ENCODE measurements around the gene TDRD3. TPM values are rescaled to one million over a fixed set of nuclear protein-coding genes. Genes with fewer than 3 reads are reported as not detected.

Gene TDRD3
- total and polyA plus RNA-seq, 4 donors = 23.7 to 61.0 (median 36.0) TPM

DNA sequence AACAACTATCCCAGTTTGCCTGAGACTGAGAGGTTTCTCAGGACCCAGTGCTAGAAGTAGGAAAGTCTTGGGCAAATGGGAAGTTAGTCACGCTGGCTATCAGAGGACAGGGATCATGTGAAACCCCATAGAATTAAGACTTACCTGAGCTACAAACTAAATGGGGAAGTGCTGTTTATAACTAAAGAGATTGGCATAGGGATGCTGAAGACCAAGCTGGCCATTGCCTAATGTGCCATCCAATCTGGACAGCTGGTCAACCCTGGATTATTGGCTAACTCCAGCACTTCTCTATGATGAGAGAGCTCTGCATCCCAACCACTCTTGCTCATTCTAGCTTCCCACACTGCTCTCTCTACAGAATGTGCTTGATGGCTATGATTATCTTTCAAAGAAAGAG, 216.1 kb downstream of the TDRD3 start:
- H3K36me3 ChIP-seq (ENCODE audit: control insufficient read depth, insufficient read depth, low read length) = no peaks in the 10 kb centered on the region
- DNase-seq (ENCODE audit: low read depth in 4 of 6, low spot score in 6 of 6) = no peak
- H3K27ac ChIP-seq (ENCODE audit: low read depth, low read length) = no peak overlapping the region
- no peak overlapping the region for H3K4me3 ChIP-seq (ENCODE audit: low read depth, low read length)
- H3K9me3 ChIP-seq (ENCODE audit: control insufficient read depth, insufficient read depth, low read length) = no peaks in the 10 kb centered on the region
- no peaks in the 10 kb centered on the region for H3K4me1 ChIP-seq (ENCODE audit: control insufficient read depth, insufficient read depth, low read length)
- no peaks in the 10 kb centered on the region for H3K27me3 ChIP-seq (ENCODE audit: control insufficient read depth, insufficient read depth, low read length)
- no CpG with 5 or more reads among the region's 1 CpG for WGBS (ENCODE audit: insufficient coverage)

- 70% methylated on average over 2 of the region's 4 CpGs for WGBS (ENCODE audit: insufficient coverage)
- Histone ChIP-seq H3K27me3 (ENCODE audit: control insufficient read depth, insufficient read depth, low read length) (no peaks in the 10 kb centered on the region), H3K4me1 (ENCODE audit: control insufficient read depth, insufficient read depth, low read length) (no peaks in the 10 kb centered on the region), H3K4me3 (ENCODE audit: low read depth, low read length) (no peak overlapping the region), H3K27ac (ENCODE audit: low read depth, low read length) (no peak overlapping the region), H3K36me3 (ENCODE audit: control insufficient read depth, insufficient read depth, low read length) (no peaks in the 10 kb centered on the region), H3K9me3 (ENCODE audit: control insufficient read depth, insufficient read depth, low read length) (no peaks in the 10 kb centered on the region)
- peak in 2 of 6 donors; percentile 9 to 51 for DNase-seq (ENCODE audit: low read depth in 4 of 6, low spot score in 6 of 6)
Measured at GRCh38 chr13:60617991-60618733, 221.1 kb downstream of the TDRD3 start.

GRCh38 chr13:60619461-60619860, 222.4 kb downstream of the TDRD3 start:
- DNase-seq (ENCODE audit: low read depth in 4 of 6, low spot score in 6 of 6) = no peak
- Histone ChIP-seq H3K27ac (ENCODE audit: low read depth, low read length) (no peak overlapping the region), H3K4me1 (ENCODE audit: control insufficient read depth, insufficient read depth, low read length) (no peaks in the 10 kb centered on the region), H3K27me3 (ENCODE audit: control insufficient read depth, insufficient read depth, low read length) (no peaks in the 10 kb centered on the region), H3K9me3 (ENCODE audit: control insufficient read depth, insufficient read depth, low read length) (no peaks in the 10 kb centered on the region), H3K36me3 (ENCODE audit: control insufficient read depth, insufficient read depth, low read length) (no peaks in the 10 kb centered on the region), H3K4me3 (ENCODE audit: low read depth, low read length) (no peak overlapping the region)
- 67% methylated on average over 1 of the region's 2 CpGs for WGBS (ENCODE audit: insufficient coverage)

GRCh38 chr13:60620611-60621395, 223.8 kb downstream of the TDRD3 start:
- Histone ChIP-seq H3K27me3 (ENCODE audit: control insufficient read depth, insufficient read depth, low read length) (no peaks in the 10 kb centered on the region), H3K4me3 (ENCODE audit: low read depth, low read length) (no peak overlapping the region), H3K27ac (ENCODE audit: low read depth, low read length) (no peak overlapping the region), H3K4me1 (ENCODE audit: control insufficient read depth, insufficient read depth, low read length) (no peaks in the 10 kb centered on the region), H3K36me3 (ENCODE audit: control insufficient read depth, insufficient read depth, low read length) (no peaks in the 10 kb centered on the region), H3K9me3 (ENCODE audit: control insufficient read depth, insufficient read depth, low read length) (no peaks in the 10 kb centered on the region)
- no peak for DNase-seq (ENCODE audit: low read depth in 4 of 6, low spot score in 6 of 6)
- WGBS (ENCODE audit: insufficient coverage) = no CpG with 5 or more reads among the region's 5 CpGs

GRCh38 chr13:60623151-60623550, 226.1 kb downstream of the TDRD3 start:
- H3K9me3 ChIP-seq (ENCODE audit: control insufficient read depth, insufficient read depth, low read length) = no peaks in the 10 kb centered on the region
- no peak for DNase-seq (ENCODE audit: low read depth in 4 of 6, low spot score in 6 of 6)
- H3K27ac ChIP-seq (ENCODE audit: low read depth, low read length) = no peak overlapping the region
- H3K4me3 ChIP-seq (ENCODE audit: low read depth, low read length) = no peak overlapping the region
- no peaks in the 10 kb centered on the region for H3K4me1 ChIP-seq (ENCODE audit: control insufficient read depth, insufficient read depth, low read length)
- H3K27me3 ChIP-seq (ENCODE audit: control insufficient read depth, insufficient read depth, low read length) = no peaks in the 10 kb centered on the region
- no peaks in the 10 kb centered on the region for H3K36me3 ChIP-seq (ENCODE audit: control insufficient read depth, insufficient read depth, low read length)
- WGBS (ENCODE audit: insufficient coverage) = no CpG with 5 or more reads among the region's 1 CpG

Small RNAs within 50 kb of the gene (small RNA-seq; reads per million reads assigned to genes)
- not detected for gene RNA5SP31 (ENCODE audit: low replicate concordance)

Other genes with a start within 250 kb of the TDRD3 start
- 1 to 10 TPM; 6.5 to 7.5 TPM for gene DIAPH3, start 233.3 kb upstream of the TDRD3 start, total RNA-seq
- 1 to 10 TPM; 4.0 to 4.8 TPM for gene DIAPH3, start 233.3 kb upstream of the TDRD3 start, polyA plus RNA-seq (ENCODE audit: insufficient read length in 2 of 2)